SK-N-SH (cell line): ENCODE results near the gene INHBE.

ENCODE experiments used
- EP300 ChIP-seq, 2 experiments: IDR thresholded peaks; 2 replicates each; pipeline versions ENCODE4 v1.4.0 to v1.6.1; 2012; ENCODE audit warnings: borderline replicate concordance in 1 of 2, low read depth in 1 of 2, low read length in 1 of 2
- JUND ChIP-seq: IDR thresholded peaks from 2 replicates; pipeline ENCODE4 v1.4.0; 2012
- RCOR1 ChIP-seq: fragments of 150-350 bp; IDR thresholded peaks from 2 replicates; pipeline ENCODE4 v1.6.1; 2017; ENCODE audit warnings: antibody characterized with exemption, low read length
- TF ChIP-seq, protein P1 (sequence below): fragments of 200-600 bp; sonication (generic); IDR thresholded peaks from 2 replicates; pipeline ENCODE4 v1.6.1; 2017; ENCODE audit warnings: antibody characterized with exemption, mild to moderate bottlenecking, moderate library complexity
- TF ChIP-seq, protein P2 (sequence below): IDR thresholded peaks from 2 replicates; pipeline ENCODE4 v1.6.1; 2012; ENCODE audit warnings: mild to moderate bottlenecking, low read depth, low read length, moderate library complexity

GRCh38 chr12:57450057-57450456 lies 5.0 kb upstream of the INHBE start:
- TF ChIP-seq EP300 (IDR thresholded peaks at IDR 0.05; ENCODE audit: borderline replicate concordance in 1 of 2, low read depth in 1 of 2, low read length in 1 of 2) (no peak), RCOR1 (no peak), JUND (no peak)
- TF ChIP-seq, protein P1, sequence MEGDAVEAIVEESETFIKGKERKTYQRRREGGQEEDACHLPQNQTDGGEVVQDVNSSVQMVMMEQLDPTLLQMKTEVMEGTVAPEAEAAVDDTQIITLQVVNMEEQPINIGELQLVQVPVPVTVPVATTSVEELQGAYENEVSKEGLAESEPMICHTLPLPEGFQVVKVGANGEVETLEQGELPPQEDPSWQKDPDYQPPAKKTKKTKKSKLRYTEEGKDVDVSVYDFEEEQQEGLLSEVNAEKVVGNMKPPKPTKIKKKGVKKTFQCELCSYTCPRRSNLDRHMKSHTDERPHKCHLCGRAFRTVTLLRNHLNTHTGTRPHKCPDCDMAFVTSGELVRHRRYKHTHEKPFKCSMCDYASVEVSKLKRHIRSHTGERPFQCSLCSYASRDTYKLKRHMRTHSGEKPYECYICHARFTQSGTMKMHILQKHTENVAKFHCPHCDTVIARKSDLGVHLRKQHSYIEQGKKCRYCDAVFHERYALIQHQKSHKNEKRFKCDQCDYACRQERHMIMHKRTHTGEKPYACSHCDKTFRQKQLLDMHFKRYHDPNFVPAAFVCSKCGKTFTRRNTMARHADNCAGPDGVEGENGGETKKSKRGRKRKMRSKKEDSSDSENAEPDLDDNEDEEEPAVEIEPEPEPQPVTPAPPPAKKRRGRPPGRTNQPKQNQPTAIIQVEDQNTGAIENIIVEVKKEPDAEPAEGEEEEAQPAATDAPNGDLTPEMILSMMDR: no peak
- TF ChIP-seq, protein P2, sequence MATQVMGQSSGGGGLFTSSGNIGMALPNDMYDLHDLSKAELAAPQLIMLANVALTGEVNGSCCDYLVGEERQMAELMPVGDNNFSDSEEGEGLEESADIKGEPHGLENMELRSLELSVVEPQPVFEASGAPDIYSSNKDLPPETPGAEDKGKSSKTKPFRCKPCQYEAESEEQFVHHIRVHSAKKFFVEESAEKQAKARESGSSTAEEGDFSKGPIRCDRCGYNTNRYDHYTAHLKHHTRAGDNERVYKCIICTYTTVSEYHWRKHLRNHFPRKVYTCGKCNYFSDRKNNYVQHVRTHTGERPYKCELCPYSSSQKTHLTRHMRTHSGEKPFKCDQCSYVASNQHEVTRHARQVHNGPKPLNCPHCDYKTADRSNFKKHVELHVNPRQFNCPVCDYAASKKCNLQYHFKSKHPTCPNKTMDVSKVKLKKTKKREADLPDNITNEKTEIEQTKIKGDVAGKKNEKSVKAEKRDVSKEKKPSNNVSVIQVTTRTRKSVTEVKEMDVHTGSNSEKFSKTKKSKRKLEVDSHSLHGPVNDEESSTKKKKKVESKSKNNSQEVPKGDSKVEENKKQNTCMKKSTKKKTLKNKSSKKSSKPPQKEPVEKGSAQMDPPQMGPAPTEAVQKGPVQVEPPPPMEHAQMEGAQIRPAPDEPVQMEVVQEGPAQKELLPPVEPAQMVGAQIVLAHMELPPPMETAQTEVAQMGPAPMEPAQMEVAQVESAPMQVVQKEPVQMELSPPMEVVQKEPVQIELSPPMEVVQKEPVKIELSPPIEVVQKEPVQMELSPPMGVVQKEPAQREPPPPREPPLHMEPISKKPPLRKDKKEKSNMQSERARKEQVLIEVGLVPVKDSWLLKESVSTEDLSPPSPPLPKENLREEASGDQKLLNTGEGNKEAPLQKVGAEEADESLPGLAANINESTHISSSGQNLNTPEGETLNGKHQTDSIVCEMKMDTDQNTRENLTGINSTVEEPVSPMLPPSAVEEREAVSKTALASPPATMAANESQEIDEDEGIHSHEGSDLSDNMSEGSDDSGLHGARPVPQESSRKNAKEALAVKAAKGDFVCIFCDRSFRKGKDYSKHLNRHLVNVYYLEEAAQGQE: no peak
